H1 (cell line): ENCODE measurements around the gene GTF2H1. TPM values are rescaled to one million over a fixed set of nuclear protein-coding genes. Genes with fewer than 3 reads are reported as not detected.

Experiments used
- CTCF ChIA-PET: fragments of 300-600 bp; sonication (Branson Sonifier 250); formaldehyde crosslinking; loops from one replicate; lab custom pipeline; 2021; ENCODE audit not compliant: partially characterized antibody; lab: Charles Lee
- POLR2A ChIA-PET: fragments of 300-600 bp; sonication (Branson Sonifier 250); formaldehyde crosslinking; loops from one replicate; lab custom pipeline; 2021; ENCODE audit warnings: inconsistent platforms; ENCODE audit not compliant: partially characterized antibody; lab: Charles Lee
- DNase-seq, 2 experiments: peaks; one replicate each; pipeline versions ENCODE4 v3.0.0 to v3.0.0-alpha.2; 2010 to 2022; ENCODE audit warnings: low spot score in 2 of 2, low read depth in 1 of 2, mixed read lengths in 1 of 2
- FAIRE-seq: peaks from 2 replicates; lab custom pipeline; 2011; peaks lifted over from hg19 to GRCh38; lab: Jason Lieb, UNC
- H2AFZ ChIP-seq: 2 replicates; pipeline ENCODE4 v1.8.1; 2012; ENCODE audit warnings: low read length, inconsistent platforms
- H2AK5ac ChIP-seq: 2 replicates; pipeline ENCODE4 v1.6.1; 2013; ENCODE audit warnings: low read depth, low read length
- H2BK120ac ChIP-seq: replicated peaks from 2 replicates; pipeline ENCODE3; 2013; ENCODE audit warnings: low read depth, low read length, inconsistent platforms
- H2BK12ac ChIP-seq: 2 replicates; pipeline ENCODE4 v1.6.1; 2013; ENCODE audit warnings: low read depth, low read length
- H2BK15ac ChIP-seq: 2 replicates; pipeline ENCODE4 v1.6.1; 2013; ENCODE audit warnings: low read length
- H2BK20ac ChIP-seq: 2 replicates; pipeline ENCODE4 v1.6.1; 2013; ENCODE audit warnings: low read length
- H2BK5ac ChIP-seq: 2 replicates; pipeline ENCODE4 v1.6.1; 2013; ENCODE audit warnings: low read depth, low read length
- H3K14ac ChIP-seq: 2 replicates; pipeline ENCODE4 v1.6.1; 2013; ENCODE audit warnings: inconsistent platforms; ENCODE audit not compliant: insufficient read length
- H3K18ac ChIP-seq: 2 replicates; pipeline ENCODE4 v1.6.1; 2013; ENCODE audit warnings: low read length; ENCODE audit errors: extremely low read depth
- H3K23ac ChIP-seq: 2 replicates; pipeline ENCODE4 v1.6.1; 2013; ENCODE audit warnings: inconsistent platforms; ENCODE audit not compliant: insufficient read length
- H3K23me2 ChIP-seq: 2 replicates; pipeline ENCODE4 v1.6.1; 2013; ENCODE audit warnings: low read depth, low read length
- H3K27ac ChIP-seq: 2 replicates; pipeline ENCODE4 v1.6.1; 2011; ENCODE audit warnings: low read depth, low read length, inconsistent platforms
- H3K27me3 ChIP-seq, 4 experiments: replicated peaks in 1 of 4; 1 replicate in 1 of 4; 2 replicates in 3 of 4; pipeline versions ENCODE4 v1.6.1 to v1.8.1; 2011 to 2013; ENCODE audit warnings: low read length in 3 of 4, mild to moderate bottlenecking in 3 of 4, inconsistent platforms in 2 of 4, mixed read lengths in 2 of 4, moderate library complexity in 1 of 4; ENCODE audit not compliant: control insufficient read depth in 3 of 4, insufficient read depth in 3 of 4; ENCODE audit errors: extremely low read depth in 1 of 4
- H3K36me3 ChIP-seq, 4 experiments: 2 replicates each; pipeline versions ENCODE4 v1.6.1 to v1.8.1; 2011 to 2013; ENCODE audit warnings: mild to moderate bottlenecking in 4 of 4, low read length in 3 of 4, moderate library complexity in 2 of 4, control low read depth in 1 of 4, inconsistent platforms in 1 of 4; ENCODE audit not compliant: insufficient read depth in 4 of 4, control insufficient read depth in 2 of 4
- H3K4ac ChIP-seq: replicated peaks from 2 replicates; pipeline ENCODE3; 2013; ENCODE audit warnings: low read length, low read depth, mixed read lengths, inconsistent platforms; ENCODE audit not compliant: insufficient read length
- H3K4me1 ChIP-seq, 4 experiments: replicated peaks in 1 of 4; 1 replicate in 1 of 4; 2 replicates in 3 of 4; pipeline versions ENCODE4 v1.6.1 to v1.8.1; 2011 to 2013; ENCODE audit warnings: low read length in 3 of 4, inconsistent platforms in 2 of 4, mixed read lengths in 1 of 4; ENCODE audit not compliant: insufficient read depth in 4 of 4, control insufficient read depth in 3 of 4
- H3K4me2 ChIP-seq, 2 experiments: 2 replicates each; pipeline versions ENCODE4 v1.6.1 to v1.8.1; 2011 to 2013; ENCODE audit warnings: low read depth in 2 of 2, low read length in 2 of 2, control low read depth in 1 of 2, inconsistent platforms in 1 of 2, mild to moderate bottlenecking in 1 of 2; ENCODE audit not compliant: insufficient read depth in 1 of 2
- H3K4me3 ChIP-seq, 4 experiments: fragments of 200-600, 300-600 bp in 1 of 4; sonication (generic), shearing (Covaris generic), sonication (Bioruptor Twin) in 1 of 4; 2 replicates each; pipeline versions ENCODE4 v1.5.1 to v1.8.1; 2011 to 2016; ENCODE audit warnings: low read length in 4 of 4, low read depth in 3 of 4, control low read depth in 2 of 4, inconsistent platforms in 2 of 4, mild to moderate bottlenecking in 2 of 4, mixed read lengths in 1 of 4, moderate library complexity in 1 of 4; ENCODE audit not compliant: insufficient read depth in 2 of 4; ENCODE audit errors: extremely low read depth in 1 of 4
- H3K56ac ChIP-seq: replicated peaks from 2 replicates; pipeline ENCODE3; 2013; ENCODE audit warnings: low read depth, mild to moderate bottlenecking, mixed read lengths, low read length, inconsistent platforms; ENCODE audit not compliant: insufficient read length
- H3K79me1 ChIP-seq: 2 replicates; pipeline ENCODE4 v1.6.1; 2013; ENCODE audit warnings: low read depth, low read length, control low read depth
- H3K79me2 ChIP-seq, 2 experiments: 2 replicates each; pipeline versions ENCODE4 v1.6.1 to v1.8.1; 2012 to 2013; ENCODE audit warnings: low read length in 2 of 2, mild to moderate bottlenecking in 2 of 2, inconsistent platforms in 1 of 2; ENCODE audit not compliant: insufficient read depth in 2 of 2, control insufficient read depth in 1 of 2
- H3K9ac ChIP-seq, 4 experiments: replicated peaks in 1 of 4; 1 replicate in 1 of 4; 2 replicates in 3 of 4; pipeline versions ENCODE4 v1.6.1 to v1.8.1; 2011 to 2013; ENCODE audit warnings: low read depth in 3 of 4, low read length in 3 of 4, control low read depth in 2 of 4, mild to moderate bottlenecking in 2 of 4, moderate library complexity in 2 of 4, inconsistent platforms in 1 of 4; ENCODE audit errors: extremely low read depth in 1 of 4
- H3K9me3 ChIP-seq, 2 experiments: 2 replicates each; pipeline versions ENCODE4 v1.6.1 to v1.8.1; 2012 to 2013; ENCODE audit warnings: mild to moderate bottlenecking in 2 of 2, moderate library complexity in 2 of 2, control low read depth in 1 of 2, inconsistent platforms in 1 of 2, low read depth in 1 of 2, low read length in 1 of 2, mixed read lengths in 1 of 2; ENCODE audit not compliant: insufficient read depth in 2 of 2
- H4K20me1 ChIP-seq, 2 experiments: replicated peaks in 1 of 2; 2 replicates each; pipeline versions ENCODE3 to v1.8.1; 2011 to 2013; ENCODE audit warnings: inconsistent platforms in 2 of 2, low read length in 2 of 2, mild to moderate bottlenecking in 1 of 2; ENCODE audit not compliant: insufficient read depth in 2 of 2, control insufficient read depth in 1 of 2
- H4K5ac ChIP-seq: 2 replicates; pipeline ENCODE4 v1.6.1; 2013; ENCODE audit warnings: low read length, low read depth, mixed read lengths, inconsistent platforms; ENCODE audit not compliant: insufficient read length
- H4K8ac ChIP-seq: 2 replicates; pipeline ENCODE4 v1.8.0; 2013; ENCODE audit warnings: mild to moderate bottlenecking, moderate library complexity, low read length, inconsistent platforms; ENCODE audit not compliant: insufficient read depth; ENCODE audit errors: extremely low read depth
- H4K91ac ChIP-seq: replicated peaks from 2 replicates; pipeline ENCODE3; 2013; ENCODE audit warnings: low read length, mixed read lengths, inconsistent platforms; ENCODE audit not compliant: insufficient read length
- BACH1 ChIP-seq: IDR thresholded peaks from 2 replicates; pipeline ENCODE4 v1.6.1; 2012; ENCODE audit warnings: low read length, improper control_type of control experiment
- EP300 ChIP-seq, 2 experiments: IDR thresholded peaks; 1 replicate in 1 of 2; 2 replicates in 1 of 2; pipeline ENCODE4 v1.6.1; 2011 to 2012; ENCODE audit warnings: low read depth in 2 of 2, low read length in 2 of 2, mild to moderate bottlenecking in 2 of 2, borderline replicate concordance in 1 of 2, inconsistent platforms in 1 of 2, moderate library complexity in 1 of 2
- EZH2 ChIP-seq: fragments of 200-600 bp; sonication (generic); IDR thresholded peaks from 2 replicates; pipeline ENCODE4 v1.7.1; 2012; ENCODE audit warnings: low read depth, mild to moderate bottlenecking, moderate library complexity, low read length, inconsistent platforms; ENCODE audit not compliant: severe bottlenecking
- FOSL1 ChIP-seq: IDR thresholded peaks from 2 replicates; pipeline ENCODE4 v1.6.1; 2011; ENCODE audit warnings: mild to moderate bottlenecking, low read depth, low read length, moderate library complexity; ENCODE audit not compliant: insufficient read depth
- GTF2F1 ChIP-seq: IDR thresholded peaks from 2 replicates; pipeline ENCODE4 v1.6.1; 2012; ENCODE audit warnings: low read depth, low read length, improper control_type of control experiment, borderline replicate concordance
- HDAC2 ChIP-seq, 2 experiments: fragments of 300-600 bp in 1 of 2; sonication (generic) in 1 of 2; IDR thresholded peaks; 2 replicates each; pipeline ENCODE4 v1.6.1; 2011 to 2012; ENCODE audit warnings: low read depth in 2 of 2, low read length in 2 of 2, mild to moderate bottlenecking in 2 of 2, moderate library complexity in 2 of 2, borderline replicate concordance in 1 of 2, inconsistent platforms in 1 of 2
- SAP30 ChIP-seq: fragments of 300-600 bp; sonication (generic); IDR thresholded peaks from 2 replicates; pipeline ENCODE4 v1.7.1; 2012; ENCODE audit warnings: low read length, moderate library complexity, mild to moderate bottlenecking, inconsistent platforms; ENCODE audit not compliant: insufficient read depth, insufficient replicate concordance
- SIN3A ChIP-seq, 2 experiments: IDR thresholded peaks in 1 of 2; conservative IDR thresholded peaks in 1 of 2; 2 replicates each; pipeline ENCODE4 v1.6.1; 2011 to 2012; ENCODE audit warnings: low read length in 2 of 2, improper control_type of control experiment in 1 of 2, low read depth in 1 of 2, mild to moderate bottlenecking in 1 of 2
- SIRT6 ChIP-seq: IDR thresholded peaks from one replicate; pipeline ENCODE4 v1.7.1; 2012; ENCODE audit warnings: low read length, inconsistent platforms
- TAF7 ChIP-seq: optimal IDR thresholded peaks from 2 replicates; pipeline ENCODE3; 2011; ENCODE audit warnings: low read depth, mild to moderate bottlenecking, inconsistent platforms, low read length, moderate library complexity, borderline replicate concordance
- TCF12 ChIP-seq: IDR thresholded peaks from 2 replicates; pipeline ENCODE4 v1.6.1; 2011; ENCODE audit warnings: low read depth, mild to moderate bottlenecking, low read length
- USF2 ChIP-seq: IDR thresholded peaks from 2 replicates; pipeline ENCODE4 v1.6.1; 2011; ENCODE audit warnings: low read length, improper control_type of control experiment
- WGBS, 2 experiments: shearing (Covaris generic) in 1 of 2; methylation state at CpG; one replicate each; pipeline versions ENCODE4 v1.1.6 to v1.1.7; 2013 to 2015; ENCODE audit warnings: low lambda C conversion rate in 2 of 2, mixed read lengths in 2 of 2, inconsistent platforms in 1 of 2, low coverage in 1 of 2, missing lambda C conversion rate in 1 of 2; ENCODE audit not compliant: insufficient replicate concordance in 2 of 2, insufficient coverage in 1 of 2, insufficient read length in 1 of 2; ENCODE audit errors: extremely low coverage in 1 of 2, missing lambda C conversion rate in 1 of 2; 5-methylcytosine and 5-hydroxymethylcytosine counted together
- polyA plus RNA-seq, 7 experiments: library from polyadenylated mRNA; depleted of rRNA in 3 of 7; stranded (reverse) in 5 of 7; unstranded in 2 of 7; fragments of >200 nt in 5 of 7; fragments of 200-250 nt in 2 of 7; gene quantifications; 1 replicate in 5 of 7; 2 replicates in 1 of 7; 4 replicates in 1 of 7; pipeline versions ENCODE4 v1.2.1 to v1.2.3, GENCODE V29; 2011 to 2013; ENCODE audit warnings: missing spikeins in 2 of 7, mixed read lengths in 2 of 7
- total RNA-seq: library from RNA; stranded (reverse); fragmentation: NEBNext Ultra II Directional; extraction: Animal tissue kit (Norgen Biotek cat#: 25700); gene quantifications from 2 replicates; pipeline ENCODE4 v1.2.1, GENCODE V29; 2021

The GTF2H1 gene
- total and polyA plus RNA-seq, 2 of the 8 experiments (the other 6 are each of a cell fraction or from before 2014, with no cell fraction given): 9.1 to 26.3 TPM

GRCh38 chr11:18374956-18375355, 52.6 kb downstream of the GTF2H1 start:
- H4K91ac ChIP-seq: no peak overlapping the region
- H3K4me2 ChIP-seq: no peak overlapping the region
- H3K79me1 ChIP-seq: no peaks in the 10 kb centered on the region
- H3K9ac ChIP-seq: no peak overlapping the region
- H4K20me1 ChIP-seq: no peaks in the 10 kb centered on the region
- no peak overlapping the region for H3K23ac ChIP-seq
- FAIRE-seq (no peak), DNase-seq (no peak)
- ChIA-PET CTCF (interaction anchor here (0.8 to 1.3 kb wide), 3 partner anchors 9 to 230 kb away, joined by 3 read pairs; no protein-coding TSS in a partner anchor), POLR2A (interaction anchor here (2.6 kb wide), 1 partner anchor 20 kb away, joined by 11 read pairs; no protein-coding TSS in a partner anchor)
- no peak overlapping the region for H4K8ac ChIP-seq
- no peak overlapping the region for H2BK5ac ChIP-seq
- no peak overlapping the region for H2BK120ac ChIP-seq
- H3K36me3 ChIP-seq: no peaks in the 10 kb centered on the region
- H3K4me3 ChIP-seq: no peak overlapping the region
- no peak overlapping the region for H3K4ac ChIP-seq
- H3K27ac ChIP-seq: no peak overlapping the region
- 83% methylated on average over 2 of the region's 2 CpGs; no CpG with 5 or more reads in 1 of the 2 experiments for WGBS, 2 experiments
- no peak overlapping the region for H4K5ac ChIP-seq
- H3K4me1 ChIP-seq: no peaks in the 10 kb centered on the region
- no peak overlapping the region for H2BK20ac ChIP-seq
- no peak overlapping the region for H2BK15ac ChIP-seq
- H3K56ac ChIP-seq: no peak overlapping the region
- no peak overlapping the region for H3K18ac ChIP-seq
- no peaks in the 10 kb centered on the region for H3K27me3 ChIP-seq
- no peak overlapping the region for H2BK12ac ChIP-seq
- no peak overlapping the region for H3K14ac ChIP-seq
- H2AK5ac ChIP-seq: no peak overlapping the region
- H3K23me2 ChIP-seq: no peaks in the 10 kb centered on the region
- no peak overlapping the region for H2AFZ ChIP-seq
- H3K9me3 ChIP-seq: no peaks in the 10 kb centered on the region
- H3K79me2 ChIP-seq: no peaks in the 10 kb centered on the region
- TF ChIP-seq SIN3A (conservative IDR thresholded peaks at IDR 0.05 in 1 of 2, IDR thresholded peaks at IDR 0.05 in 1 of 2; ENCODE audit: low read depth in 1 of 2, low read length in 2 of 2): no peak
- no peak for TF ChIP-seq GTF2F1
- TF ChIP-seq BACH1: no peak
- no peak for TF ChIP-seq SIRT6
- no peak for TF ChIP-seq SAP30
- TF ChIP-seq HDAC2 (IDR thresholded peaks at IDR 0.05; ENCODE audit: borderline replicate concordance in 1 of 2, low read depth in 2 of 2, low read length in 2 of 2): no peak
- TF ChIP-seq TCF12: no peak
- no peak for TF ChIP-seq USF2
- no peak for TF ChIP-seq EZH2
- TF ChIP-seq EP300 (IDR thresholded peaks at IDR 0.05; ENCODE audit: borderline replicate concordance in 1 of 2, low read depth in 2 of 2, low read length in 2 of 2): no peak
- TF ChIP-seq FOSL1: no peak
- no peak for TF ChIP-seq TAF7
